GM12873 (cell line): Measurements from ENCODE around the gene RSRC2.

Experiments used
- TF ChIP-seq, protein P1 (sequence below): IDR thresholded peaks from 2 replicates; pipeline ENCODE4 v1.5.1; 2012; ENCODE audit warnings: low read depth, mild to moderate bottlenecking, moderate library complexity, low read length, control low read depth; ENCODE audit not compliant: insufficient read depth; ENCODE audit errors: missing control alignments

The RSRC2 gene

GRCh38 chr12:122526683-122527477 lies at the start of gene RSRC2, which contains the start of gene KNTC1:
Gene RSRC2, minus strand, starts transcription at chr12:122526936. Its CDS starts 83 bp downstream, at chr12:122526853.
Gene KNTC1, plus strand, starts transcription at chr12:122527249. Its CDS starts 2,815 bp downstream, at chr12:122530064.
- TF ChIP-seq, protein P1, sequence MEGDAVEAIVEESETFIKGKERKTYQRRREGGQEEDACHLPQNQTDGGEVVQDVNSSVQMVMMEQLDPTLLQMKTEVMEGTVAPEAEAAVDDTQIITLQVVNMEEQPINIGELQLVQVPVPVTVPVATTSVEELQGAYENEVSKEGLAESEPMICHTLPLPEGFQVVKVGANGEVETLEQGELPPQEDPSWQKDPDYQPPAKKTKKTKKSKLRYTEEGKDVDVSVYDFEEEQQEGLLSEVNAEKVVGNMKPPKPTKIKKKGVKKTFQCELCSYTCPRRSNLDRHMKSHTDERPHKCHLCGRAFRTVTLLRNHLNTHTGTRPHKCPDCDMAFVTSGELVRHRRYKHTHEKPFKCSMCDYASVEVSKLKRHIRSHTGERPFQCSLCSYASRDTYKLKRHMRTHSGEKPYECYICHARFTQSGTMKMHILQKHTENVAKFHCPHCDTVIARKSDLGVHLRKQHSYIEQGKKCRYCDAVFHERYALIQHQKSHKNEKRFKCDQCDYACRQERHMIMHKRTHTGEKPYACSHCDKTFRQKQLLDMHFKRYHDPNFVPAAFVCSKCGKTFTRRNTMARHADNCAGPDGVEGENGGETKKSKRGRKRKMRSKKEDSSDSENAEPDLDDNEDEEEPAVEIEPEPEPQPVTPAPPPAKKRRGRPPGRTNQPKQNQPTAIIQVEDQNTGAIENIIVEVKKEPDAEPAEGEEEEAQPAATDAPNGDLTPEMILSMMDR = no peak

GRCh38 chr12:122571821-122572220 lies 45.1 kb upstream of the RSRC2 start:
- TF ChIP-seq, protein P1 = no peak

- TF ChIP-seq, protein P1 = no peak
Measured at GRCh38 chr12:122569288-122569687, 42.6 kb upstream of the RSRC2 start.

DNA sequence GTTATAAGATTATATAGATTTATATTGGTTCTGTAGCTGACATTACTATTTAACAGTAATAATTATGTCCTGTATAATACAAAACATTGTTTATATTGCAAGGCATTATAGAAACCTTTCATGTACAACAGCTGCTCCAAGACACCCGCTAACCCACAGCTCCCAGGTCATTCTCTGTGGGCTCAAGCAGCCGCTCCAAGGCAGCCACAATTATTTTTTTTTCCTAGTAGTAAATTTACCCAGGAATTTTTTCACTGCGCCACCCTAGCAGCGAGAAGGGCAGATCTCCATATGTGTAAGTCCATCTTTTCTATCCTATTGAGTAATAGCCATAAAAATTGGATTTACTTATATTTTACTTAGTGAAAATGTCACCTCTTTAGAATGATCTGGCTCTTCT lies 36.6 kb upstream of the RSRC2 start:
- TF ChIP-seq, protein P1 = no peak

DNA sequence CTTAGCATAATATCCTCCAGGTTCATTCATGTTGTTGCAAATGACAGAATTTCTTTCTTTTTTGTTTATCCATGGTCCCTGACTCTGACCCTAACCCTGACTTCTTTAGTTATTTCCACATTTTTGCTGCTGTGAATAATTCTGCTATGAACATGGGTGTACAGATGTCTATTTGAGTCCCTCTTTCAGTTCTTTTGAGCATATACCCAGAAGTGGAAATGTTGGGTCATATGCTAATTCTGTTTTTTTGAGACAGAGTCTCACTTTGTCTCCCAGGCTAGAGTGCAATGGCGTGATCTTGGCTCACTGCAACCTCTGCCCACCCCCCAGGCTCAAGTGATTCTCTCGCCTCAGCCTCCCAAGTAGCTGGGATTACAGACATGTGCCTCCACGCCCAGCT lies 33.4 kb upstream of the RSRC2 start:
- TF ChIP-seq, protein P1 = no peak

GRCh38 chr12:122558745-122559641 lies 32.3 kb upstream of the RSRC2 start:
- TF ChIP-seq, protein P1 = no peak

DNA sequence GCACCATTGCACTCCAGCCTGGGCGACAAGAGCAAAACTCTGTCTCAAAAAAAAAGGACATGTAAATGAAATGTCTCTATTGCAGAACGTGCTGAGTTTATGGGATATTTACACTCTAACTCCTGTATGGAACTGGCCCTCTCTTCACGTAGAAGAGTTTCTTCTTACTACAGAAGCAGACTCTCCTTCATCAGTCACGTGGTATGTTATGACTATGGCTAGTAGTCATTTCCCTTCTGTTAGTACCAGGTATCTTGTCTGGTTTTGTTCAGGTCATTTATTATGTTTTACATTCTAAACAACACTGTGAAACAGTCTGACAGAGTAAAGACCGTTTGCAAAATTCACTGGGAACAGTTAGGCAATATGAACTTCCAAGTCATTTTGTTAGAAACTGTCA lies 20.6 kb upstream of the RSRC2 start:
- TF ChIP-seq, protein P1 = no peak
